DND-41 (cell line): ENCODE measurements around the gene HLA-DQB2.

Source experiments
- CTCF ChIP-seq: IDR thresholded peaks from 2 replicates; pipeline ENCODE4 v1.5.1; 2012; ENCODE audit warnings: borderline replicate concordance, low read length, moderate library complexity, mild to moderate bottlenecking; ENCODE audit not compliant: poor library complexity, severe bottlenecking; ENCODE audit errors: extremely low read depth
- EZH2 ChIP-seq: IDR thresholded peaks from 3 replicates; pipeline ENCODE4 v1.6.1; 2012; ENCODE audit warnings: borderline replicate concordance, low read depth, mild to moderate bottlenecking, moderate library complexity, low read length, inconsistent platforms; ENCODE audit not compliant: severe bottlenecking

- TF ChIP-seq CTCF = no peak
- no peak for TF ChIP-seq EZH2
Observed at GRCh38 chr6:32799740-32800139, 36.4 kb upstream of the HLA-DQB2 start.
